Measurements from ENCODE around the gene SLC3A2.

Gene SLC3A2

DNA sequence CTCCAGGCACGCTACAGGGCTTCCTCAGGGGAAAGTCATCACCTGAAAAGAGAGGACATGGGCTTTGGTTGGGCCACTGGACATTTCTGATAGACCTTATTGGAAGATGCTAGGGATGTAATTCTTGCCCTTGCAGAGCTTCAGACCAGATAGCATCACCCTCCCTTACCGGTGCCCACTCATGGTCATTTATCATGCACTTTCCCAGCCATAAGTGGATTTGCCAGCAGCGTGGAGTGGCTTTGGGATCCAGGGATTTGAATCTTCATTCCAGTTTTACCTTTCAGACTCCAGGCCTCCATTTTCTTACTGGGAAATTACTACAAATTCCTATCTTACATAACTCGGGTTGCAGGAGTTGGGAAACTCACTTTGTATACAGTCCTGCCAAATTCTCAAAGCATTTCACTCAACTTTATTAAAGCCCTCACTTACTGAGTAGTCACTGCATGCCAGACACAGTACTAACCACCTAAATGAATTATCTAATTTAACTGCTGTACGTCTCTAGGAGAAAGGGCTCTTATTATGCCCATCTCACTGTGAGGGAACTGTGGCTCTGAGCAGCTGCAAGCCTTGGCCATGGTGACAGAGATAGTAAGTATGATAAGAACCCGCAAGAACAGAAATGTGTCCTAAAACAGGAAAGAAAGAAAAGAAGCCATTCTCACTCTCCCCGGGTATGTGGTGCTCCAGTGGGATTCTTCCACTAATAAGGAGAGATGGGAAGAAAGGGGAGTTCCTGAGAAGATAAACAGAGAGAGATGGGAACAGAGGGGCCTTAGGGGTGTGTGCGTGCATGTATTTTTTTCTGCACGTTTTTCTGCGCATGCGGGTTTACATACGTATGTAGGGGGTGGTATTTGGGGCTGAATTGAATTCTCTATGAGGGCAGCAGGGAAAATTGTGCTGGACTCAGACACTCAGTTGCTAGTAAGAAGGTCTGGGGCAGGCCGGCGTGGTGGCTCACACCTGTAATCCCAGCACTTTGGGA lies 30.7 kb downstream of the SLC3A2 start:
- DNase-seq = no peak

DNA sequence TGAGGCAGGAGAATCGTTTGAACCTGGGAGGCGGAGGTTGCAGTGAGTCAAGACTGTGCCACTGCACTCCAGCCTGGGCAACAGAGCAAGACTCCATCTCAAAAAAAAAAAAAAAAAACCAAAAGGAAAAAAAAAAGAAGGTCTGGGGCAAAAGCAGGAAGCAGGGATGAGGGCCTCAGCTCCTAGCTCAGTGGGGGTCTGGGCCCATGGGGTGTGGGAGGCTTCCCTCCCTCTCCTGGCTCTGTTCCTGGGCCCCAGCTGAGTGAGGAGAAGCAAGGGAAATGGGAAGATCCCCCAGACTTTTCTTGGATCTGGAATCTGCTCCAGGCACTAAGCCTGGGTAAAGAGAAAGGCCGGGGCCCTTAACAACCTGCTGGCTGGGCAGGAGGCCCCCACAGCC lies 31.6 kb downstream of the SLC3A2 start:
- no peak for DNase-seq

DNA sequence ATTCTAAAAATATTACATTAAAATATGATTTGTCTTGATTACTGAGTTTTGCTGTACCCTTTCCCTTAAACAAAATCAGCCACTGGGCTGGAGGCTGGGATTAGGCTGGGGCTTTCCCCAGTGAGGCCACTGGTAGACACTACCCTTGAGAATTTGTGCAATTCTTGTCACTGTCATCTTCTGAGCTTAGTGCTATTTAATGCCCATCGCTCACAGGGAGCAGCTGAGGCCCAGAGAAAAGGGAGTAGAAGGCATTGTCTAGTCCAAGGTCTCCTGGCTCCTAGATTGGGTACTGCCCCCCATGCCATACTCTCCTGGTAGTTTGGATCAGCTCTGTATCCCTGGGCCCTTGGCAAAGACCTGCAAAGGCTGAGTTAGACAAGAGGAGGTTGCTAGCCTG lies 33.7 kb downstream of the SLC3A2 start:
- DNase-seq = no peak

DNA sequence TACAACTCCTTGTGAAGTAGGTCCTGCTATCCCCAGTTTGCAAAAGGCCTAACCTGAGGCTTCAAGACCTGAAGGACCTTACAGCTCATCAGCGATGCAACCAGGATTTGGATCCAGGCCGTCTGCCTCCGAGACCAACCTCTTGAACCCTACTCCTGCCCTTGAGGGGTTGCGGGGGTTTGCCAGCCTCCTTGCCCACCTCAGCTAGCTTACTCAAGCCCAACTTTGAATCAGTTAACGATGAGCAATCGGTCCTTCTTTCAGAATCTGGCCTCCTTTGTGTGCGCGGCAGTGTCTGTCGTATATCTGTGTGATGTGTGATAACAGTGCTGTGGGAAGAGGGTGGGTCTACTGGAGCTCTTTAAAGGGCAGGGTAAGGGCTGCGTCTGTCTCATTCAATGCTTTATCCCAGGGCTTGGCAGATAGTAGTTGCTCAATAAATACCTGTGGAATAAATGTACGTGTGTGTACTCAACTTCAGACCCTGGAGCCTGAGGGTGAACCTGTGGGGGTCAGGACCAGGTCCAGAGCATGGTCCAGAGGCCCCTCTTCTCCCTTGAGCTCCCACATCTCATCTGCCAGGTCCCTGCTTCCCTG lies 37.3 kb downstream of the SLC3A2 start:
- no peak for DNase-seq

DNA sequence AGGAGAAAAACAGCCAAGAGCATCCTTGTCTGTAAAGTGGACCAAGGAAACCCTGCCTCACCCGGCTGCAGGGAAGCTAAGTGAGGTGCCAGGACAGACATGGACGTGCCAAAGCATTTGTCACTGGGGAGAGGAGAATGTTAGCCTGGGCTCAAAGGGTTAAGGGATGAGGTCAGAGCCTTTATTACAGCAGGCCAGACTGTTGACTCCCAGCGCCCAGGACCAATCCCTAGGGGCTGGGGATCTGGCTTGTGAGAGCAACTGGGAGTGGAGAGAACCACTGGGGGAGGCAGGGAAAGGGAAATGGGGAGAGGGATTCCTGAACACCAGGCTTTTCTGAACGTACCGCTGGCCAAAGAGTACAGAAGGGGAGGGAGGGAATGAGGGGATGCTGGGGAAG lies 37.8 kb downstream of the SLC3A2 start:
- DNase-seq = no peak

DNA sequence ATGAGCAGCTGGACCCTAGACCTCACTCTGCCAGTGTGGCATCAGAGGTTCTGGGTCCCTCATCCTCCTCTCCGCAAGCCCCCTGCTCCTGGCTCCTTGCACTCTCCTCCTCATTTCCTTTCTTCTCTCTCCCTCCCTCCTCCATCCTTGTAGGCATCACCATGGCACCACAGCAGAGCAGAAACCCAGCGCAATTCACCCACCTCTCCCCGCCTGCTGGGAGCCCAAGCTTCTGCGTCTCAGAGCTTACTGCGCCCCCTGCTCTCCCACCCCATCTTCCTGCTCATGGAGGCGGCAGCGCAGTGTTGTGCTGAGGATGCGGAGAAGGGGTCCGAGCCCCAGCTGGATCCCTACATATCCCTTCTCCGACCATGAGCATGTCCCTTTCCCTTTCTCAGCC lies 38.8 kb downstream of the SLC3A2 start:
- no peak for DNase-seq

DNA sequence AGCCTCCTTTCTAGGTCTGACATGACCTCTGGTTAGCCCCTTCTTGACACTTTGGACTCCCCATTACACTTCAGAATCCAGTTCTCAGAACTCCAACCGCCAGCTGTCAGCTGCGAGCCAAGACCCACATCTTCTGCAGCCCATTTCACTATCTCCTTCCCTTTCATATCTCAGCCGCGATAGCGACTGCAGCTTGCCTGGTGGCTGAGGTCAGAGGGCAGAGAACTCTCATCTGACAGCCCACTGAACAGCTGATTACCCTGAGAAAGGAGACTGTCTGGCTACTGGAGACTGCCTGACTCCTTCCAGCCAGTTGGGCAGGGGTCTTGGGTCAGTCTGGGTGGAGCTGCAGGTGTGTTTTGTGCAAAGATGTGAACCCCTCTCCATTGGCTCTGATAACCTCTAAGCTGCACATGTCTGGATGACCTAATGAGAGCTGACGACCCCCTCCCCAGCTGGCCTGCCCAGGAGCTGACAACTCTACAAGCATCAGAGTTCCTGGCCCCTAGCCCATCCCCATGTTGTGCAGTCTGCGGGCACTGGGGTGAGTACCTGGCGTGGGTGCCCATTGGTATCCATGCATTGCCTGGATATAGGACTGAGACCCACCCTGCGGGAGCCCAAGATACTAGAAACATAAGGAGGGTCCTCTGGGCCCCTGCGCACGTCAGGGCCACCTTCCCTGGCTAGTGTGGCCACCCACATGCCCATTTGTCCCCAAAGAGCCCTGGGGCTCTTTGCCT lies 39.4 kb downstream of the SLC3A2 start:
- DNase-seq = no peak

DNA sequence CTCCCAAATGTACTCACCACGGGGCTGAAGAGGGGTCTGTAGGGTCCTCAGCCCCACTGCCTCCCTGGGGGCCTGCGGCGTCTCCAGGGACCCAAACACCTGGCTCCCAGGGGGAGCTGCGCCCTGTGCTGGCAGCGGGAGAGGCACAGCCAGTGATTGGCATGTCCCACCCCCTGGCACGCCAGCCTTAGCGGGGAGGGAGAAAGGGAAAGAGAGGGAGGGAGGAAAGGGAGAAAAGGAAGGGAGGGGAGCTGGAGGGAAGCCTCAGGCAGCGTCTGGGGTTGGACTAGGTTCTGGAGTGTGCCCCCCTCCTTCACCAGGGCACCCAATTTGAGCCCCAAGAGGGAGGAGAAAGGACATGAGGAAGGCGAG lies 40.5 kb downstream of the SLC3A2 start, which contains the start of gene CHRM1:
Gene CHRM1, minus strand, starts transcription at position 163 of the 372 bp plus-strand sequence. CDS start 10,263 bp downstream, outside the sequence.
- no peak for DNase-seq

DNA sequence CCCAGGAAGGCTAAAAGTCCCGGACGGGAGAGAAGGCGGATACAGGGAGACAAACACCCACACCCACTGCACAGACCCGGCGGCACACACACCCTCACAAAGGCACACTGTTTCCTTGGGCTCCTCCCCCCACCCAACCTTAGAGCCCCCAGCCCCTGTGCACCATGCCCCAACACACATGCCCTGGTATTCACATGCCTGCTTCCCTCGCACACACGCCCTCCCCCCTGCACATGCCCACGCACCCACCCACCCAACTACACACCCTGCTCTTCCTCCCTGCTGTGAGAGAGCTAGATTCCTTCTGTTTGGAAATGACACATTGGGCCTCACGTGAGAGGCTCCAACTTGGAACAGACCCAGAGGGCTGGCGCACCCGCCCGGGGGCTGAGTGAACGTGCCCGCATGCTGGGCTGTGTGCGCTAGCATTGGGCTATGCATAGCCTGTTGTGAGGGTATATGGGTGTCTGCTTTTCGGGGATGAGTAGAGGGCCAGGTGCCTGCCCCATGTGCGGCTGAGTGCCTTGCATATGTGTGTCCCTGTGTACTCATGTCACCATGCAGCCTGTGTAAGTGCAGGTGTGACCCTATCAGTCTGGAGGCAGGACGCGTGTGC lies 41.0 kb downstream of the SLC3A2 start:
- DNase-seq = no peak

DNA sequence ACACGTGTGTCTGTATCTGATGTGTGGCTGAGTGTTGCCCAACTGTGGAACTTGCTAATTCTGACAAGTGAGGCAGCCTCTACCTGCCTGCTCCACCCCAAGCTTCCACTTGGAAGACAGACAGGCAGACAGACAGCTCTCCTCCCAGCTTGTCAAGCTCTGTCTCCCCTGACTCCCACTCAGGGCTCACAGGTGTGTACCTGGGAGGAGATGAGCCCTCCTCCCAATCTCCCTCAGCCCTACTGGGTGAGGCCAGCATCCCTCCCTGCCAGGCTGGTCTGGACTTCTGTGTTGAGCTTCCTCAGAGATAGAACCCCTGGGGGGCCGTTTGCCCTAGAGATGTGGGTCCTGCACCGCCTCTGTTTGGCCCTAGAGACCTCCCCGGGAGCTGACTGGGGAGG lies 41.5 kb downstream of the SLC3A2 start:
- DNase-seq = no peak

DNA sequence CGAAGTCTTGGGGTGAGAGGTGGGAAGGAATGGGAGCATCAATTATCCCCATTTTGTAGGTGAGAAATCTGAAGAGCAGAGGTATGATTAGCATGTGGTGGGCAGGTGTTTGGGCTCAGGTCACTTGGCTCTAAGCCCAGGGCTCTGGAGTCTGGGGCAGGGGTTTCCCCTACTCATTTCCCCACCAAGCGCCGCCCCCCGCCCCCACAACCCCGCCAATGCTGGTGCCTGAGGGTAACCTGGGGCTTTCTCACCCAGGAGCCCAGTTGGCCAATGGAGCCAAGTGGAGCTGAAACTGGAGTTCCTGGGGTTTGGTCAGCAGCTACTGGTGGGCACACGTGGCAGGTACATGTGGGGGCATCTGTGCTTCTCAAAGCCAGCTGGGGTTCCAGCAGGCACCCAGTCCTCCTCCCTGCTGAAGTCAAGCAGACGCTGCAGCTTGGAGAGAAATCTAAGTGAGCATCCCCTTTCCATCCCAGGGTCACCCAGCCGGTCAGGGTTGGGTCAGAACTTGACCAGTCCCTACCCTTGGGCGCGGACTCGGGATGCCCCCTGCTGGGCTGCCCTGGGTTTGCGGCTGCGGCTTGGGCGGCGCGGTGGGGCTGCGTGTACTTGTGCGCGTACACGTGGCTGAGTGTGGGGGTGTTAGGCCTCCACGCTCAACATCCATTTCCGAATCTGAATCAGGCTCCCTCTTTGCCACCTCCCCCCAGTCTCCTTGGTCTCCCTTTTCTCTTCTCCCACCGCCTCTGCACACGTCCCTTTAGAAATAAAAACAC lies 42.1 kb downstream of the SLC3A2 start:
- no peak for DNase-seq

DNA sequence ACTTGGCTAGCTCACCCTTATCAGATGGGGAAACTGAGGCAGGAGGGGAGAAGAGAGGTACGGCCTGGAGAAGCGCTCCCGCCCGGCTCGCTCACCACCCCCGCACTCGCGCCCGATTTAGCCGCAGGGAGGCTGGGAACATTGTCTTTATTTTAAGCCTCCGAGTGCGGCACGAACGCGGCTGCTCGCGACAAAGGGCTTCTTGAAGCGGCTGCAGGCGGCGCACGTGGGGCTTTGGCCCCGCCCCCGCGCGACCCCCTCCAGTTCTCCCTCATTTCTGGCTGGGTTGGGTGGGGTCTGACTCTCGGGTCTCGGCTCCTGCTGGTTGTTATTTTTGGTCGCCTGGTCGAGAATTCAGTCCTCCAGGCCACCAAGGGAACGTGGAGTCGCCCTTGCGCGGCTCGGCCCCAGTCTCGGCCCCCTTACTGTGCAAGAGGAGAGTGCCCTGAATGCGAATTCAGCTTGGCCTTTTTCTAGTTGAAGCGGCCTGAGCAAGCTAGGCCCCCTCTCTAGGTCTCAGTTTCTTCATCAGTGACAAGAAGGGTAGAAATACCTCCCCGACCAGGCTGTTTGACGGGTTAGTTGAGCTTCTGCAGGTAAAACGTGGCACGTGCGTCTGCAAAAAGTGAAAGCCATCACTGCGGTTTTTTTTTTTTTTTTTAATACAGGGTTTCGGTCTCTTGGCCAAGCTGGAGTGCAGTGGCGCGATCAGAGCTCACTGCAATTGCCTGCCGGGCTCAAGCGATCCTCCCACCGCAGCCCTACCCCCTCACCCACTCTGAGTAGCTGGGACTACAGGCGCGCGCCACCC lies 43.1 kb downstream of the SLC3A2 start:
- peak; percentile 13 for DNase-seq

DNA sequence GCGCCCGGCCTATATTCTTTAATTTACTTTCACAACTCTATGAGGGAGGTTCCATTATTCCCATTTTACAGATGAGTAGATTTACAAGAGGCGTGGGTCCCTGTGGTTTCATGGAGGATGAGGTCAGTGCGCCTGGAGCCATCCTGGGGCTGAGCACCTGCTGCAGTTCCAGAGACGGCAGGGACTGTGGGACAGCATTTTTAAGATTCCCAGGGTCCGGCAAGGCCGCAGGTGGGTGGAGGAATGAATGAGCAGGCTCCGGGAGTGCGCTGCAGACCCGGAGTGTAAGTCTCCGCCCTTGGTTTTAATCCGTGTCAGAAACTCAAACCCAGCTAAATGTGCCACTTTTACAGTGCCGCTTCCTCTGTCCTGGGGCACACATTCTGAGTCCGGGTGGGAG lies 44.6 kb downstream of the SLC3A2 start:
- DNase-seq = no peak

DNA sequence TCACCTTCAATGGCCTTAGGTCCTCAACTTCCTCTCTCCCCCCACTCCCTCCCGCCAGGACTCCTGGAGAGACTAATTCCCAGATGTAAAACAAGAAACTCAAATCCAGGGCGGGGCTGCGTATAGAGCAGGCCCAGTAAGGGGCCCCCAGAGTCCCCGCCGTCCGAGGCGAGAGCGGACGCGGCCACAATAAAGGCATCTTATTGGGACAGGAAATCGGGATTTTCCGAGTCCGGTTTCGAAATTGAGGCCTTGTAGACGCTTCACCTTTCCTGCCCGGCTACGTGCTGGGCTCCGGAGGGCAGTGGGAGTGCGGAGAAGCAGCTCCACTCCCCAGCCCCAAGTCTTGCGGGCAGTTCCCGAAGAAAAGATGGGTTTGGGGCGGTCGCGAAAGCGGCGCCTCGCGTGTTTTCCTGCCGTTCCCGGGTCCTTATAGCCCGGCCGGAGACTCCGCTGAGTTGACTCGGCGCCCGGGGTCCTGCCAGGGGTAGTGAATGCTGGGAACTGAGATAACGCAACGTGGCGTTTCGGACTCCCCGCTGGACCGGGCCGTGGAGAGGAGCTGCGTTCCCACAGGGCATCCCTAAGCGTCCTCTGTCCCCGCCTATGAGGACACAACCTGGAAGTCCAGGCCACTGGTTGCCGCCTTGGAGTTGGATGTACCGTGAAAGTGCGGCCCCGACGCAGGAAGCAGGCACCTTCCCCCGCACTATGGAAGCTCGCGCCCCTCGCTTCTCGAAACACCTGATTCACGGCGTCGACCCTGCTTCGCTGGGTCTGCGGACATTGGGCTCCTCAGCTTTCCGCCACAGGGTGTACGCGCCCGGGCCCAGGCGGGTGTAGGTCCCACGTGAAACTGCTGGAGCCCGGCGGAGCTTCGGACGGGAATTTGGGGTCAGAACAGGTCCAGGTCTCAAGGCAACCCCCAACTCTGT lies 45.3 kb downstream of the SLC3A2 start:
- no peak for DNase-seq

DNA sequence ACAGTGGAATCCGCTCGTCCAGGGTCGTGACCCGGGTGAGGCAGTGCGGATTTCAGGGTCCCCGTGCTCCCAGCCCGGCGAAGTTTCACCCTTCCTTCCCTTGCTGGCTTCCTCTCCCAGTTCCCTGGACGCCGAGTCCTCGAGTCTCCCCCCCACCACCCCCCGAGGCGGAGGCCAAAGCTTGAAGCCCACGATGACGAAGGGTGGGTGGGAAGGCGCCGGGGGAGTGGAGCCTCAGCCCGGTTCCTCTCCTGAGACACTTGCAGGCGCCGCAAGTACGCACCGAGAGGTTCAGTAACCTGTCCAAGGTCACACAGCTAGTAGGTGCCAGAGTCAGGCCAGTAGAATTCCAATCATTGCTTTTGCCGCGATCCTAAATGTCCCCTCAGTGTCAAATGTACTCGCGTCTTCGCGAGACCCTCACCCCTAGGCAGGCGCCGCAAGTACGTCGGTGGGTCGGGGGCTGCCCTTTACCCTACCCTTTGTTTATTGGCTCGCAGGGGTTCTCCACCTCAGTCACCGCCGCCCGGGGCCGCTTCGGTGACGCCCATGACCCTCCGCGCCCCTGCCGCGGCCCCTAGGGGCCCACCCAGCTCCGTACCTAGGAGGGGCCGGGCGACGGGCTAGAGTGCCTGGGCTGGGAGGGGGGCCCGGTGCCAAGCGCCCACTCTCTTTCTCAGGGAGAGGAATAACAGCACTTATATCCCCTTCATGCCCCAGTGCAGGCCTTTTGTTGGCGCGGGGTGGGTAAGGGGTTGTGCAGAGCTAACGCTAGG lies 46.2 kb downstream of the SLC3A2 start:
- no peak for DNase-seq

DNA sequence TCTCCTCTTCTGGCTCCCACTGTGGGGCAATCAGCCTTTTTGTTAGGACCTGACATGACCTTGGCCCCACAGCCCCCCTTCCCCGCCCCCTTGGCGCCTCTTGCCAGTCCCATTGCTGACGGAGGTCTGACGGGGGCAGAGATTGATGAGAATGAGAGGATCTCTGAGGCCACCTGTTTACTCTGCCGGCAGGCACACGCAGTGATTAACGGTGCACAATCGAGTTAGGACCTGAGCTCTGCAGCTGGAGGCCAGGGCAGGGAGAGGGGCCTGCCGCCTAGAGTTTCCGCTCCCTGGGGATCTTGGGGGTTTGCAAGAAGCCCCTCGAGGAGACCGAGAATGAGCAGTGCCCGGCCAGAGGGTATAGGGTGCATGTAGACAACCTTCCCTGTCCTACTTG lies 47.3 kb downstream of the SLC3A2 start:
- no peak for DNase-seq

DNA sequence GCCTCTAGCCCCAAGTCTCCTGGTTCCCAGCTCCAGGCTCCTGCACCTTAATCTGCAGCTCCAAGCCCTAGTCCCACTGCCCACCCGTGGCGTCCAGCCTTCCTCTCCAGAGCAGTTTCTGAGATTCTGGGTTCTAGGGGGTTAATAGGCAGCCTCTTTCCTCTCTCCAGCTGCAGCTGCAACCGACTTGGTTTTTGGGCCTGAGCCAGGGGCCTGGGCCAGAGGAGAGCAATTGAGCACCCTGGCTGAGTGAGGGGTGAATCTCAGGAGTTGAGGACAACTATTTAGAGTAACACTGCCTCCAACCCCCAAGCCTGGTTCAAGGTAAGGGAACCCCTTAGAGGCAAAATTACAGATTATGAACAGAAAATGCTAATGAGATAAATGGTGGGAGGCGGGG lies 49.5 kb downstream of the SLC3A2 start:
- no peak for DNase-seq

DNA sequence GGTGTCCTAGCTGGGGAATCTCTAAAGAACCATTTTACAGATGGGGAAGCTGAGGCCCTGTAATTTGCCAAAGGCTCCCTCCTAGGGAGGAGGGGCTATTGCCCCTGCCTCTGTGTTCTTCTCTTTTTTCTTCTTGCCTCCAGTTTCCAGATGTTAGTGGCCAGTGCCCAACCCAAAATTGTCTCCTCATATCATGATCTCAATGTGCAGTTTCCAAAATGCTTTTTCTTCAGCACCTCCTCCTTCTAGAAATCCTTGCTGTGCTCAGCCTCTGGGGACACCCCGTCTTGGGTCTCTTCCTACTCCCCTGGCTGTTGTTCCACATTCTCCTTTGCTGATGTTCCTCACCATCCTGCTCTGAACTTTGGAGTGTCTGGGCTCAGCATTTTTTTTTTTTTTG lies 50.0 kb downstream of the SLC3A2 start:
- no peak for DNase-seq

DNA sequence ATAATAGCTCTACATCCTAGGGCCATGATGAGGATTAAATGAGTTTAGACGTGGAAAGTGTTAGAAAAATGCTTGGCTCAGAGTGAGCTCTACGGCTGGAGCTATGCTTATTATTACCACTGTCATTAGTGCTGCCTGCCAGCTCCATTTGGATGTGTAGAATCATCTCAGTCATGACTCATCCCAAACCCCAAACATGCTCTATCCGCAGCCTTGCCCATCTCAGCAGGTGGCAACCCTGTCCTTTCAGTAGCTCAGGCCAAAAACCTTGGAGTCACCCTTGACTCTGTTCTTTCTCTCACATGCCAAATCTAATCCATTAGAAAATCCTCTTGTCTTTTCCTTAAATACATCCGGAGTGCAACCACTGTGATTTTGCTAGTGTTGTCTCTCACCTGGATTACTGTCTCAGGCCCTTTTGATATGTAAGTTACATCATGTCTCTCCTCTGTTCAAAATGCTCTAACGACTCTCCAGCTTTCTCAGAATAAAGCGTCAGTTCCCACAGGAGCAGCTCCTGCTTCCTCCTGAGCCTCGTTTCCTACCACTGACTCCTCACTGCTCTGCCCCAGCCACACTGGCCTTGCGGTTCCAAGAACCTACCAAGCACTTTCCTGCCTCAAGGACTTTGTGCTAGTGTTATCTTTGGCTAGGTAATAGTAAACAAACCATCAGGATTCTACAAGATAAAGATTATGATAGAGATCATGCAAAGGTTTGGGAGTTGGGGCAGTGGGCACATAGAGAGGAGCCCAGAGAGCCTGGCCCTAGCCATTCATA lies 51.0 kb downstream of the SLC3A2 start:
- DNase-seq = no peak
